Activated gamma-delta T cell treated with Interleukin-2 at 50 U/mL for 16 hours (primary cell): ENCODE measurements around the gene ATP9B.

Experiments
- DNase-seq: peaks from one replicate; pipeline ENCODE4 v3.0.0-alpha.2; 2020

ATP9B gene

GRCh38 chr18:79337184-79337583 lies 268.0 kb downstream of the ATP9B start:
- no peak for DNase-seq

GRCh38 chr18:79337620-79338019 lies 268.4 kb downstream of the ATP9B start:
- no peak for DNase-seq

- DNase-seq: no peak
Observed at GRCh38 chr18:79339094-79339908, 270.1 kb downstream of the ATP9B start.

GRCh38 chr18:79343567-79344207 lies 274.5 kb downstream of the ATP9B start:
- DNase-seq: no peak

GRCh38 chr18:79344208-79344581 lies 275.0 kb downstream of the ATP9B start:
- DNase-seq: no peak

- DNase-seq: no peak
Observed at GRCh38 chr18:79345366-79345765, 276.2 kb downstream of the ATP9B start.

GRCh38 chr18:79345981-79346380 lies 276.8 kb downstream of the ATP9B start:
- DNase-seq: no peak

- no peak for DNase-seq
Observed at GRCh38 chr18:79348066-79348465, 278.9 kb downstream of the ATP9B start.

- no peak for DNase-seq
Observed at GRCh38 chr18:79352432-79352831, 283.2 kb downstream of the ATP9B start.

GRCh38 chr18:79353267-79353666 lies 284.1 kb downstream of the ATP9B start:
- no peak for DNase-seq

GRCh38 chr18:79354350-79354749 lies 285.2 kb downstream of the ATP9B start:
- DNase-seq: no peak

- DNase-seq: no peak
Observed at GRCh38 chr18:79355433-79356335, 286.5 kb downstream of the ATP9B start.

GRCh38 chr18:79356435-79356834 lies 287.2 kb downstream of the ATP9B start:
- no peak for DNase-seq

GRCh38 chr18:79360933-79361332 lies 291.7 kb downstream of the ATP9B start:
- DNase-seq: no peak

- DNase-seq: no peak
Observed at GRCh38 chr18:79361766-79362522, 292.8 kb downstream of the ATP9B start.

- DNase-seq: no peak
Observed at GRCh38 chr18:79365701-79366100, 296.5 kb downstream of the ATP9B start.

- no peak for DNase-seq
Observed at GRCh38 chr18:79366177-79367094, 297.2 kb downstream of the ATP9B start.

GRCh38 chr18:79367480-79367879 lies 298.3 kb downstream of the ATP9B start:
- no peak for DNase-seq

- no peak for DNase-seq
Observed at GRCh38 chr18:79367989-79368388, 298.8 kb downstream of the ATP9B start.

- DNase-seq: no peak
Observed at GRCh38 chr18:79368681-79369080, 299.5 kb downstream of the ATP9B start.

- no peak for DNase-seq
Observed at GRCh38 chr18:79371561-79372121, 302.4 kb downstream of the ATP9B start.
